IMR-90 (cell line): ENCODE measurements around the gene KIAA1328. TPM values are rescaled to one million over a fixed set of nuclear protein-coding genes. Genes with fewer than 3 reads are reported as not detected.

Experiments
- ATAC-seq: fragments of 200-7000 bp; cut with Tn5 transposase; 2 replicates; pipeline ENCODE4 v1.9.1; 2020; ENCODE audit warnings: low read depth, mild to moderate bottlenecking, moderate library complexity
- BruUV-seq: library from RNA; stranded (reverse); fragments of 400-500 nt; replicated peaks from 2 replicates; lab custom pipeline; 2021; lab: Mats Ljungman, UMichigan
- CTCF ChIA-PET: fragments of 300-600 bp; formaldehyde crosslinking; extraction: SDS; loops from one replicate; lab custom pipeline; 2021; ENCODE audit warnings: antibody characterized with exemption; lab: Yijun Ruan, JAX
- POLR2A ChIA-PET: fragments of 300-600 bp; sonication (Branson Sonifier 250); formaldehyde crosslinking; loops from one replicate; lab custom pipeline; 2022; ENCODE audit warnings: antibody characterized with exemption; ENCODE audit not compliant: unreplicated experiment; lab: Charles Lee
- DNase-seq: peaks from one replicate; pipeline ENCODE4 v3.0.0; 2013
- H2AFZ ChIP-seq: replicated peaks from 2 replicates; pipeline ENCODE3; 2013; ENCODE audit warnings: low read length, mild to moderate bottlenecking; ENCODE audit not compliant: poor library complexity
- H2AK5ac ChIP-seq: 2 replicates; pipeline ENCODE4 v1.6.1; 2013; ENCODE audit warnings: low read depth, low read length, inconsistent platforms
- H2AK9ac ChIP-seq: replicated peaks from 2 replicates; pipeline ENCODE3; 2013; ENCODE audit warnings: mild to moderate bottlenecking, low read depth, low read length, moderate library complexity; ENCODE audit not compliant: poor library complexity
- H2BK120ac ChIP-seq: 2 replicates; pipeline ENCODE4 v1.6.1; 2013; ENCODE audit warnings: low read depth, low read length, inconsistent platforms
- H2BK15ac ChIP-seq: 3 replicates; pipeline ENCODE4 v1.6.1; 2013; ENCODE audit warnings: low read depth, low read length, inconsistent platforms
- H2BK20ac ChIP-seq: 2 replicates; pipeline ENCODE4 v1.6.1; 2013; ENCODE audit warnings: low read depth, mild to moderate bottlenecking, inconsistent platforms, low read length, moderate library complexity
- H2BK5ac ChIP-seq: 2 replicates; pipeline ENCODE4 v1.6.1; 2013; ENCODE audit warnings: mild to moderate bottlenecking, low read depth, low read length, inconsistent platforms; ENCODE audit not compliant: poor library complexity, severe bottlenecking
- H3K14ac ChIP-seq: replicated peaks from 2 replicates; pipeline ENCODE4 v1.6.1; 2013; ENCODE audit warnings: low read depth, low read length, inconsistent platforms
- H3K18ac ChIP-seq: 2 replicates; pipeline ENCODE4 v1.6.1; 2013; ENCODE audit warnings: low read depth, low read length, control low read depth
- H3K23ac ChIP-seq: 2 replicates; pipeline ENCODE4 v1.6.1; 2013; ENCODE audit warnings: low read depth, low read length, inconsistent platforms
- H3K27ac ChIP-seq: 2 replicates; pipeline ENCODE4 v1.5.1; 2013; ENCODE audit warnings: mild to moderate bottlenecking, control low read depth, low read length; ENCODE audit not compliant: insufficient read depth
- H3K27me3 ChIP-seq: 2 replicates; pipeline ENCODE4 v1.6.1; 2013; ENCODE audit warnings: low read length; ENCODE audit not compliant: control insufficient read depth, insufficient read depth
- H3K36me3 ChIP-seq: 2 replicates; pipeline ENCODE4 v1.6.1; 2013; ENCODE audit warnings: low read length, mixed read lengths; ENCODE audit not compliant: control insufficient read depth, insufficient read depth
- H3K4ac ChIP-seq: 2 replicates; pipeline ENCODE4 v1.6.1; 2013; ENCODE audit warnings: low read depth, low read length, inconsistent platforms
- H3K4me1 ChIP-seq: 2 replicates; pipeline ENCODE4 v1.6.1; 2013; ENCODE audit warnings: low read length, mixed read lengths; ENCODE audit not compliant: control insufficient read depth, insufficient read depth
- H3K4me2 ChIP-seq: 2 replicates; pipeline ENCODE4 v1.6.1; 2013; ENCODE audit warnings: low read depth, mild to moderate bottlenecking, control low read depth, low read length, moderate library complexity
- H3K4me3 ChIP-seq: 2 replicates; pipeline ENCODE4 v1.5.1; 2013; ENCODE audit warnings: low read depth, mild to moderate bottlenecking, control low read depth, low read length, moderate library complexity; ENCODE audit not compliant: insufficient read depth
- H3K56ac ChIP-seq: 2 replicates; pipeline ENCODE4 v1.6.1; 2013; ENCODE audit warnings: low read length, inconsistent platforms; ENCODE audit not compliant: insufficient read depth; ENCODE audit errors: extremely low read depth
- H3K79me1 ChIP-seq, 2 experiments: 2 replicates each; pipeline ENCODE4 v1.6.1; 2013; ENCODE audit warnings: low read length in 2 of 2, inconsistent platforms in 1 of 2, low read depth in 1 of 2
- H3K9ac ChIP-seq: 2 replicates; pipeline ENCODE4 v1.6.1; 2013; ENCODE audit warnings: low read depth, low read length, control low read depth
- H3K9me1 ChIP-seq: 2 replicates; pipeline ENCODE4 v1.6.1; 2013; ENCODE audit warnings: low read length, inconsistent platforms; ENCODE audit not compliant: insufficient read depth
- H3K9me3 ChIP-seq: 2 replicates; pipeline ENCODE4 v1.6.1; 2013; ENCODE audit warnings: low read length; ENCODE audit not compliant: control insufficient read depth, insufficient read depth
- H4K20me1 ChIP-seq: 2 replicates; pipeline ENCODE4 v1.6.1; 2013; ENCODE audit warnings: low read length, inconsistent platforms; ENCODE audit not compliant: insufficient read depth
- H4K5ac ChIP-seq: 2 replicates; pipeline ENCODE4 v1.6.1; 2013; ENCODE audit warnings: mild to moderate bottlenecking, low read depth, low read length, control low read depth
- H4K8ac ChIP-seq, 2 experiments: 2 replicates each; pipeline ENCODE4 v1.6.1; 2013; ENCODE audit warnings: low read depth in 2 of 2, low read length in 2 of 2, control low read depth in 1 of 2, inconsistent platforms in 1 of 2
- H4K91ac ChIP-seq: 2 replicates; pipeline ENCODE4 v1.6.1; 2013; ENCODE audit warnings: low read depth, low read length, inconsistent platforms; ENCODE audit not compliant: insufficient read depth
- BHLHE40 ChIP-seq: fragments of 150-350 bp; IDR thresholded peaks from 2 replicates; pipeline ENCODE4 v1.6.1; 2016; ENCODE audit warnings: mild to moderate bottlenecking, low read depth, low read length
- CEBPB ChIP-seq: IDR thresholded peaks from 2 replicates; pipeline ENCODE4 v1.6.1; 2012; ENCODE audit warnings: low read depth, low read length, improper control_type of control experiment
- CHD1 ChIP-seq: IDR thresholded peaks from 2 replicates; pipeline ENCODE4 v1.6.1; 2012; ENCODE audit warnings: low read depth, low read length, improper control_type of control experiment
- FOS ChIP-seq: fragments of 150-350 bp; IDR thresholded peaks from 2 replicates; pipeline ENCODE4 v1.6.1; 2016; ENCODE audit warnings: low read depth, low read length
- MAFK ChIP-seq: IDR thresholded peaks from 2 replicates; pipeline ENCODE4 v1.6.1; 2012; ENCODE audit warnings: low read depth, low read length, improper control_type of control experiment
- MAZ ChIP-seq: IDR thresholded peaks from 2 replicates; pipeline ENCODE4 v1.6.1; 2012; ENCODE audit warnings: low read depth, mild to moderate bottlenecking, low read length, improper control_type of control experiment, moderate library complexity, borderline replicate concordance
- NFE2L2 ChIP-seq: fragments of 150-350 bp; IDR thresholded peaks from 2 replicates; pipeline ENCODE4 v1.6.1; 2016; ENCODE audit warnings: low read depth, mild to moderate bottlenecking, low read length
- RCOR1 ChIP-seq: IDR thresholded peaks from 2 replicates; pipeline ENCODE4 v1.6.1; 2012; ENCODE audit warnings: mild to moderate bottlenecking, low read length, improper control_type of control experiment; ENCODE audit not compliant: insufficient replicate concordance
- RFX5 ChIP-seq: IDR thresholded peaks from 2 replicates; pipeline ENCODE4 v1.8.0; 2012; ENCODE audit warnings: low read depth, mild to moderate bottlenecking, low read length, moderate library complexity
- SMC3 ChIP-seq: fragments of 150-350 bp; IDR thresholded peaks from 2 replicates; pipeline ENCODE4 v1.6.1; 2016; ENCODE audit warnings: low read depth, mild to moderate bottlenecking, antibody characterized with exemption, low read length, moderate library complexity
- WGBS, 2 experiments: methylation state at CpG; one replicate each; pipeline versions ENCODE4 v1.1.5 to v1.1.7; 2013; ENCODE audit warnings: missing lambda C conversion rate in 2 of 2; ENCODE audit not compliant: insufficient read length in 1 of 2; ENCODE audit errors: extremely low coverage in 2 of 2; 5-methylcytosine and 5-hydroxymethylcytosine counted together
- dilution Hi-C: fragments of 300-500 bp; cut with HindIII; formaldehyde crosslinking; loops from one replicate; pipeline ENCODE4 v1.14.3; 2018; ENCODE audit warnings: low sequenced_read_pairs; ENCODE audit not compliant: unreplicated experiment
- in situ Hi-C: fragments of 300-500 bp; cut with MboI; formaldehyde crosslinking; loops from 3 replicates; pipeline ENCODE4 v1.14.3; 2019; ENCODE audit warnings: low sequenced_read_pairs, inconsistent platforms, mixed read lengths
- intact Hi-C: fragments of 100-400 bp; cut with micrococcal nuclease; formaldehyde crosslinking; loops from 2 replicates; pipeline ENCODE4 v1.10.0; 2022
- polyA plus RNA-seq, 3 experiments: library from polyadenylated mRNA; depleted of rRNA; stranded (reverse); fragments of >200 nt; gene quantifications; 2 replicates each; pipeline ENCODE4 v1.2.3, GENCODE V29; 2012; ENCODE audit warnings: low replicate concordance in 1 of 3
- total RNA-seq: library from RNA; depleted of rRNA; stranded (reverse); fragments of >200 nt; gene quantifications from 2 replicates; pipeline ENCODE4 v1.2.3, GENCODE V29; 2012
- TF ChIP-seq, protein P1 (sequence below): fragments of 150-350 bp; IDR thresholded peaks from 2 replicates; pipeline ENCODE4 v1.6.1; 2016; ENCODE audit warnings: low read depth, mild to moderate bottlenecking, low read length, moderate library complexity, borderline replicate concordance
- TF ChIP-seq, protein P2 (sequence below): fragments of 150-350 bp; IDR thresholded peaks from 2 replicates; pipeline ENCODE4 v1.6.1; 2017; ENCODE audit warnings: mild to moderate bottlenecking, antibody characterized with exemption, low read length, low read depth

Gene KIAA1328
- total and polyA plus RNA-seq, 2 of the 4 experiments (the other 2 are of a cell fraction) = 2.4 to 7.0 TPM

DNA sequence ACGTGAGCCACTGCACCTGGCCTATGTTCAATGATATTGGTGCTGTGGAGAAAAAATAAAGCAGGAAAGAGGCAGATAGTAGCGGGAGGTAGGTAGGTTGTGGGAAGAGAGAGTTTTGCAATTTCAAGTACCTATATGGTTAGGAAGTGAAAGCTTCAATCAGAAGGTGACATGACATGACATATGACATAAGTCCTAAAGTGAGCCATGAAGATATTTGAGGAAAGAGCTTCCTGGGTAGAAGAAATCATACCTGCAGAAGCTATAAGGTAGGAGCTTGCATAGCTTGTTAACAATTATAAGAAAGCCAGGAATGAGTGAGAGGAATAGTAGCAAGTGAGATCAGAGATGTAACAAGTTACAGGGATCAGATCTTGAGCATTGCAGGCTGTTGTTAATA, 4.2 kb downstream of the KIAA1328 start:
- BruUV-seq = no TSS peak
- dilution Hi-C loops = no loop called here
- no peaks in the 10 kb centered on the region for H3K27me3 ChIP-seq
- H3K9me3 ChIP-seq = no peaks in the 10 kb centered on the region
- no peak overlapping the region for H3K4me3 ChIP-seq
- no peaks in the 10 kb centered on the region for H4K20me1 ChIP-seq
- no peak overlapping the region for H2AK5ac ChIP-seq
- H4K8ac ChIP-seq = no peak overlapping the region
- CTCF ChIA-PET = no interaction called here
- no peak overlapping the region for H2AK9ac ChIP-seq
- intact Hi-C loops = no loop called here
- H2BK5ac ChIP-seq = no peak overlapping the region
- H3K9me1 ChIP-seq = peaks cover 3% of the 10 kb centered on the region; the same call in 1 of the 2 replicates
- no peak overlapping the region for H4K91ac ChIP-seq
- no peak overlapping the region for H3K18ac ChIP-seq
- no peak overlapping the region for H2BK120ac ChIP-seq
- H3K14ac ChIP-seq = no peak overlapping the region
- H3K79me1 ChIP-seq = peaks cover 13 to 24% of the 10 kb centered on the region in 2 experiments
- no peak overlapping the region for H2BK15ac ChIP-seq
- H2BK20ac ChIP-seq = no peak overlapping the region
- peaks cover 2% of the 10 kb centered on the region; the same call in 1 of the 2 replicates for H3K4me1 ChIP-seq
- H2AFZ ChIP-seq = no peak overlapping the region
- no peak overlapping the region for H4K5ac ChIP-seq
- no peak overlapping the region for H3K23ac ChIP-seq
- POLR2A ChIA-PET = no interaction called here
- ATAC-seq = no peak
- WGBS, 2 experiments = 100% methylated on average over 1 of the region's 2 CpGs; no CpG with 5 or more reads in 1 of the 2 experiments
- in situ Hi-C loops = no loop called here
- H3K27ac ChIP-seq = no peak overlapping the region
- H3K4ac ChIP-seq = no peak overlapping the region
- no peak for DNase-seq
- no peaks in the 10 kb centered on the region for H3K36me3 ChIP-seq
- no peak overlapping the region for H3K4me2 ChIP-seq
- H3K56ac ChIP-seq = no peak overlapping the region
- no peak overlapping the region for H3K9ac ChIP-seq
- TF ChIP-seq RFX5 (no peak), NFE2L2 (no peak), MAFK (no peak), CEBPB (no peak), RCOR1 (no peak), FOS (no peak), CHD1 (no peak), SMC3 (no peak), MAZ (no peak), BHLHE40 (no peak)
- TF ChIP-seq, protein P1, sequence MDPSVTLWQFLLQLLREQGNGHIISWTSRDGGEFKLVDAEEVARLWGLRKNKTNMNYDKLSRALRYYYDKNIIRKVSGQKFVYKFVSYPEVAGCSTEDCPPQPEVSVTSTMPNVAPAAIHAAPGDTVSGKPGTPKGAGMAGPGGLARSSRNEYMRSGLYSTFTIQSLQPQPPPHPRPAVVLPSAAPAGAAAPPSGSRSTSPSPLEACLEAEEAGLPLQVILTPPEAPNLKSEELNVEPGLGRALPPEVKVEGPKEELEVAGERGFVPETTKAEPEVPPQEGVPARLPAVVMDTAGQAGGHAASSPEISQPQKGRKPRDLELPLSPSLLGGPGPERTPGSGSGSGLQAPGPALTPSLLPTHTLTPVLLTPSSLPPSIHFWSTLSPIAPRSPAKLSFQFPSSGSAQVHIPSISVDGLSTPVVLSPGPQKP = no peak
- TF ChIP-seq, protein P2, sequence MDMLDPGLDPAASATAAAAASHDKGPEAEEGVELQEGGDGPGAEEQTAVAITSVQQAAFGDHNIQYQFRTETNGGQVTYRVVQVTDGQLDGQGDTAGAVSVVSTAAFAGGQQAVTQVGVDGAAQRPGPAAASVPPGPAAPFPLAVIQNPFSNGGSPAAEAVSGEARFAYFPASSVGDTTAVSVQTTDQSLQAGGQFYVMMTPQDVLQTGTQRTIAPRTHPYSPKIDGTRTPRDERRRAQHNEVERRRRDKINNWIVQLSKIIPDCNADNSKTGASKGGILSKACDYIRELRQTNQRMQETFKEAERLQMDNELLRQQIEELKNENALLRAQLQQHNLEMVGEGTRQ = no peak
